K562 treated with DMSO at 1 percent for 4 hours (cell line): Measurements from ENCODE around the gene SNCB. TPM values are rescaled to one million over a fixed set of nuclear protein-coding genes. Genes with fewer than 3 reads are reported as not detected.

Source experiments
- total RNA-seq: library from RNA; unstranded; fragments of 300-600 nt; gene quantifications from 2 replicates; pipeline ENCODE4 v1.2.3, GENCODE V29; 2022; ENCODE audit not compliant: insufficient read depth

SNCB gene
- total RNA-seq, result not detected in 2 replicates

GRCh38 chr5:176629853-176630680 lies at the start of gene SNCB, which contains the start of gene EIF4E1B:
TSS of gene SNCB (minus strand) at chr5:176630534. CDS start at chr5:176629654, 880 bp downstream.
TSS of gene EIF4E1B (plus strand) at chr5:176630675. CDS start at chr5:176642788, 12,113 bp downstream.

GRCh38 chr5:176647030-176647842 lies 16.9 kb upstream of the SNCB start, which contains the start of gene TSPAN17:
TSS of gene TSPAN17 (plus strand) at chr5:176647484. CDS start at chr5:176647616, 132 bp downstream.

DNA sequence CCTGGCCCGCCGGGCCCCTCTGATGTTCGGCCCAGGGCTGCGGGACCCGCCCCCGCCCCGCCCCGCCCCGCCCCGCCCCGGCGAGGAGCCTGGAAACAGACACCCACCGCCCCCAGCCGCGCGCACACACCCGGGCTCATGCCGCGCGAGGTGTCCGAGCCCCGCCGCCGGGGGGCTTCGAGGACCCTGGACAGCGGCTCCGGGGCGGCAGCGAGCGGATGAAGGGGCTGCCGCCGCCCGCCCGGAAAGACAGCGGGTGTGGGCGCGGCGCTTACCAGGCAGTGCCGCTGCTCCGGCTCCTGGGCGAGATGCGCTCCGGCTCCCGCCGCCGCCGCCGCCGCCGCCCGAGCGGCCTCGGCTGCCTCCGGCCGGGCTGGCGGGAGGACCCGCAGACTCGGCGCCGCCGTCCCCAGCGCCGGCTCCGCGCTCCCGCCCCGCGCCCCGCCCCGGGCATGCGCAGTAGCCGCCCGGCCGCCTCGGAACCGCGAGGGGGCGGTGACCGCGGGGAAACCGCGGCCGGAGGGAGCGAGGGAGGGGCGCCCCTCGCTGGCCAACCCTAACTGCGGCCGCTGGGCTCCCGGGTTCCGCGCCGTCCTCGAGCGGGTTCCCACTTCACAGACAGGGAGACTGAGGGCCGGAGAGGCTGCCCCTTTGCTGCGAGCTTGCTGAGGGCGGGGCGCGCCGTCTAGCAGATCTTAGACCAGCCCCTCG lies 20.5 kb downstream of the SNCB start, which contains the start of gene GPRIN1:
GPRIN1 (minus strand) TSS at position 433 of the 711 bp plus-strand sequence. CDS start 10,322 bp downstream, outside the sequence.

Other genes with a start within 250 kb of the SNCB start
- gene NOP16, start 241.9 kb downstream of the SNCB start, total RNA-seq, result 16.0 and 17.2 TPM in 2 replicates
- gene HIGD2A, start 241.8 kb downstream of the SNCB start, total RNA-seq, result 347 and 409 TPM in 2 replicates
- 69.9 and 102 TPM in 2 replicates for gene CLTB, start 214.0 kb downstream of the SNCB start, total RNA-seq
- 22.4 and 26.1 TPM in 2 replicates for gene FAF2, start 182.1 kb downstream of the SNCB start, total RNA-seq
- gene RNF44, start 93.1 kb downstream of the SNCB start, total RNA-seq, result 36.0 and 37.5 TPM in 2 replicates
- gene CDHR2, start 81.2 kb downstream of the SNCB start, total RNA-seq, result not detected in 2 replicates
- gene GPRIN1, start 20.4 kb downstream of the SNCB start, total RNA-seq, result 4.2 and 4.4 TPM in 2 replicates
- not detected in 2 replicates for gene EIF4E1B, start 141 bp upstream of the SNCB start, total RNA-seq
- 28.1 and 30.4 TPM in 2 replicates for gene TSPAN17, start 16.9 kb upstream of the SNCB start, total RNA-seq
- gene UNC5A, start 180.0 kb upstream of the SNCB start, total RNA-seq, result not detected in 2 replicates